Stimulated activated CD4-positive, alpha-beta T cell treated with anti-CD3 and anti-CD28 coated beads, Interleukin-12 subunit alpha, Interleukin-12 subunit beta, amount 100 ng/mL, for 24 hours (primary cell): Measurements from ENCODE around the gene TMEM9.
"Not testable (repeated sequence)": the region's sequence is repeated elsewhere in the genome, so short reads cannot be mapped to it uniquely, and the experiment has no call there.

Experiments used
- DNase-seq, 2 experiments: peaks; one replicate each; pipeline ENCODE4 v3.0.0-alpha.2; 2020; ENCODE audit warnings: low read depth in 2 of 2

TMEM9 gene

DNA sequence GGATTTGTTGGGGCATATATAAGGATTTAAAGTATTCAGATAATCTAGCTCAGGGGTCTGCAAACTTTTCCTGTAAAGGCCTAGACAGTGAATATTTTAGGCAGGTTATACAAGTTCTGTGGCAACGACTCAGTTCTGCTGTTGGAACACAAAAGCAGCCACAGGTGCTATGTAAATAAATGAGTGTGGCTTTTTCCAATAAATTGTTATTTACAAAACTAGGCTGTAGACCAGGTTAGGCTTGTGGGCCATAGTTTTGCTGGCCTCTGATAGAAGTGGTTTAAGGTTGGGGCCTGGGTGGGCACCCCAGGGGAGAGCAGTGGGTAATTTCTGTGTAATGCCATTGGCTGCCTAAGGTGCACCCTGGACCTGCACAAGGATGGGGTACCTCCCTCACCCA, 19.5 kb upstream of the TMEM9 start:
- no peak for DNase-seq

GRCh38 chr1:201172999-201173610, 18.8 kb upstream of the TMEM9 start:
- DNase-seq: no peak

DNA sequence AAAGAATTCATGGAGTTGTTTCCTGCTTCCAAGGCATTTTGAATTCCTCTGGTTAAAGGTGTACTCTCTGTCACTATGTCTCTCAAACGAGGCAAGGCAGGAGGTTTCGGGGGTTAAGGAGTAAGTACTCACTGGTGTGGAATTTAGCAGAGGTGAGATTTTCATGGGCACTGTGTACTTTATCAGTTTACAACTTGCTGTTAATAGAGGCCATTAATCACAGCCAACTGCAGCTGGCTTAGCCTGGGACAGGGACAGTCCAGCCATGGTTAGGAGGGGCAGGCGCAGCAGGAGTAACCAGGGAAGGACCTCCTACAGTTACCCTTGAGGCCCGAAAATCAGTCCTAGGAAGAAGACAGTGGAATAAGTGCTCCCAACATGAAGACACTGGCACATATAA, 18.1 kb upstream of the TMEM9 start:
- DNase-seq: no peak

DNA sequence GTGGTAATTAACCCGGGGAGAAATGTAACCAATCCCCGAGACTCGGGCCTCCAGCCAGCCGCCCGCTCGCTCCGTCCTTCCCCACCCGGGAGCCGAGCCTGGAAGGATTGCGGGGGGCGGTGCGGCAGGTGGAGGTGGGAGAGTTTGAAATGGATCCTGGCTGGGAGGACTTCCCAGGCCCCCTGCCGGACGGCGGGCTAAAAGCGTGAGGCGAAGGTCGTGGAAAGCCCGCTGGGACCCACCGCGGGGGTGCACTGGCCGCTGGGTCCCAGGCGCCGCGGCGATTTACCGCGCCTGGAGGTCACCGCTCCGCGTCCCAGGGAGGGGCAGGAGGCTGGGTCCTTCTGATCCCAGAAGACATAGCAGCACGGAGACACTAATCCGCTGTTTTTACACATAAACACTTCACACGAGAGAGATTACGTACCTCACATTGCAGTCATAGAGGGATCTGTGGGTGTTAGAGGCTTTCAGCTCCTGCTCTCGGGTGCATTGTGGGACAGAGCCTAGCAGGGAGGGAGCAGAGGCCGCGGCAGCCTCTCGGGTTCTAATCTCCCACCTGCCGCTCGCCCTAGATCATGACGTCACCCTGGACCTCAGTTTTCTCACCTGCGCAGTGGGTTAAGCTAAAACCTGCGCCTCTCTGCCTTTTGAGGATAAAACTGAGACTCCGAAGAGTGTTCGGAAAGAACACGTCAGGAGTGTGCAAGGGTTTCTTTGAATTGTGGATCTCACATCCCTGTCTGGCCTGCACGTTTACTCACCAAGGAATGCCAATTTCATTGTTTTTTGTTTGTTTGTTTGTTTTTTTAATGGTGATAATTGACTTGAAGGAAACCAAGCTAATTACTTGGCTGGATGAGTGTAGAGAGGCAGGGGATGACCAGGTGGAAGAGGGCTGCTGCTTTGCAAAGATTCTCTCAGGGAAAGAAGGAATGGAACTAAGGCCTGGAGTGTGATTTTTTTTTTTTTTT, 17.1 kb upstream of the TMEM9 start:
- peak; percentile 30 to 47 for DNase-seq

- DNase-seq: peak; percentile 50 to 80
Measured at GRCh38 chr1:201170533-201171062, 16.3 kb upstream of the TMEM9 start.

DNA sequence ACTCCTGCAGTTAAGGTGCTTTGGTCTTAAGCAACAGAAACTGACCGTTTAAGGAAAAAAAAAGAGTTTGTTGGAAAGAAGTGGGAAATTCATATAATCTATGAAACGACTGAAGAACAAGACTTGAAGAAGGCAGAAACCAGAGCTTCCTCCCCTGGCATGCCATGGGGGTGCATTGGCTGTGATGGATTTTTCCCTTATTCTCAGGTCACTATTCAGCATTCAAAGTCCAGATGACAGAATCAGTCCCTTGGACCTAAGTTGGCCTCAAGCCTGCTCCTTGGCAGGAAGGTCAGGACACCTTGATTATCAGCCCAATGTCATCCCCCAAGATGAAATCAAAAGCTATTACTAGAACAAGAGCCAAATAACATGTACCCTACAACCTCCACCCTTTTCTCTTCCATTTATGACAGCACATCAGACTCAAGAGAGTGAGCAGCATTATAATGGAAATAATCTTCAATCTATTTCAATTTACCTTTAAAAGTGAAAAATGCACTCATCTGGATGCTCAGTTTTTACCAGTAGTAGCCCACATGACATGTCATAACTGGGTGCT, 15.8 kb upstream of the TMEM9 start:
- DNase-seq: no peak

DNA sequence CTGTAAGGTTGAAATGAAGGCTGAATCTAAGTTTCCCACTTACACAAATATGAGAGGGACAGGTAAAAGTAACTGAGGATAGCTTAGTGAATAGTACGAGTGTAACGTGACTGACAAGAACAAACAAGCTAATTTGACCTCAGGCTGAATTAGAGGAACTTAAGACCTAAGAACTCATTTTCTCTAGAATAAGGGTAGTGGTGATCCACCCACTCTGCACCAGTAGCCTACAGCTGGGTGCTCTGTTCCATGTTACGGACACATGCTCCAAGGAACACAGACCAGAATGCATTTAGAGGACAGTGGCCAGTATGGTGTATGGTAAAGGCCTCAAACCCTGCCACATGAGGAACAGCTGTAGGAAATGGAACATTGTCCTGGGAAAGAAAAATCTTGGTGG, 14.9 kb upstream of the TMEM9 start:
- no peak for DNase-seq

DNA sequence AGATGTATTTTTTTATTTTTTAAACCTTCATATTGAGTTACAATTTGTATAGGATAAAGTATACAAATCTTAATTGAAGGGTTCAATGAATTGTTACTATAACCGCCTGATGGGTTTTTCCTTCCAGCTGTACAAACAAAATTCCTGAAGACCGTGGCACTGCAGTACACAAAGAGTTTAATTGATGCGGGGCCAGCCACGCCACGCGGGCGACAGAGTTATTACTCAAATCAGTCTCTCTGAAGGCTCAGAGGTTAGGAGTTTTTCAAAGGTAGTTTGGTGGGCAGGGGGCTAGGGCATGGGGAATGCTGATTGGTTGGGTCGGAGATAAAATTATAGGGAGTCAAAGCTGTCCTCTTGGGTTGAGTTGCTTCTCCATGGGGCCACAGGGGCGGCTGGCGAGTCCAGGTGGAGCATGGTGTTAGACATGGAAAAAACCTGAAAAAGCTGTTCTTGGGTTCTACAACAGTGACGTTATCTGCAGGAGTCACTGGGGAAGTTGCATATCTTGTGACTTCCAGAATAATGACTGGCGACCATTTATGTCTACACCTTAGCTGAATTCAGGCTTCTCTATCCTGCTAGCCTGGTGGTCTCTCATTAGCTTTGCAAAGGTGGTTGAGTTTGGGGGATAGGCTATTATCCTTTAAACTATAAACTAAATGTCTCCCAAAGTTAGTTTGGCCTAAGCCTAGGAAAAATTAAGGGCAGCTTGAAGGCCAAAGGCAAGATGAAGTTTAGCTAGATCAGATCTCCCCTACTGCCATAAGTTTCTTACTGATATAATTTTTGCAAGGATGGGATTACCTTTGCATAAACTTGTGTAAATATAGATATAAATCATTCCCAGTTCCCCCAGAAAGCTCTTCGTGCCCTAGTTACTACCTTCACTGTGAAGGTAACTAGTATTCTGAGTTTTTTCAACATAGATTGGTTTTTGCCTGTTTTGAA, 13.0 kb upstream of the TMEM9 start:
- no peak for DNase-seq

DNA sequence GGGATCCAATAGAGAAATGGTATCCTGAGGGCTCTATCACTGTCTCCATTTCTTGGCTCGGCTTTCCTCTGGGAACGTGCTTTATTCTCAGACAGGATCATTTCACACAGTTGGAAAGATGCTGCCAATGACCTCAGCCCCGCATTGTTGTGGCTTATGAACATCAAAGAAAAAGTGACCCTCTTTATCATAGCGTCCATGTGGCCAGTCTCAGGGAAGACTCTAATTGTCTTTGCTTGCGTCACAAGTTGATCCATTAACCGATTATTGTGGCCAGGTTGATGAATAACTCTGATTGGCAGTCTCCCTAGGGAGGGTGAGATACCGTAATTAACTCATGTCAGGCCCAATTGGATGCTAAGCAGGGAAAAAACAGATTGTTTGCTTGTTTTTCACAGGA, 10.4 kb upstream of the TMEM9 start:
- no peak for DNase-seq

- DNase-seq: no peak
Measured at GRCh38 chr1:201163707-201164106, 9.4 kb upstream of the TMEM9 start.

GRCh38 chr1:201163036-201163435, 8.8 kb upstream of the TMEM9 start:
- not testable (repeated sequence) for DNase-seq

DNA sequence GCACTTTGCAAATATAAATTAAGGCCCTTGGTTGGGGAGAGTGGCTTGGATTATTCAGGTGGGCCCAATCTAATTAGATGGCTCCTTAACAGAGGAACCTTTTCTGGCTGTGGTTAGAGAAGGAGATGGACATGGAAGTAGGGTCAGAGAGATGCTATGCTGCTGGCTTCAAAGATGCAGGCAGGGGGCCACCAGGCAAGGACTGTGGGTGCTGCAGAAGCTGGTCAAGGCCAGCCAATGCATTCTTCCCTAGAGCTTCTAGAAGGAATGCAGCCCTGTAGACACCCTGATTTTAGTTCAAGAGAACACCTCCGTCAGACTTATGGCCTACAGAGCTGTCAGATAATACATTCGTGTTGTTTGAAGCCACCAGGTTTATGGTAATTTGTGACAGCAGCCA, 3.7 kb upstream of the TMEM9 start:
- DNase-seq: no peak

GRCh38 chr1:201156819-201157218, 2.5 kb upstream of the TMEM9 start:
- no peak for DNase-seq

DNA sequence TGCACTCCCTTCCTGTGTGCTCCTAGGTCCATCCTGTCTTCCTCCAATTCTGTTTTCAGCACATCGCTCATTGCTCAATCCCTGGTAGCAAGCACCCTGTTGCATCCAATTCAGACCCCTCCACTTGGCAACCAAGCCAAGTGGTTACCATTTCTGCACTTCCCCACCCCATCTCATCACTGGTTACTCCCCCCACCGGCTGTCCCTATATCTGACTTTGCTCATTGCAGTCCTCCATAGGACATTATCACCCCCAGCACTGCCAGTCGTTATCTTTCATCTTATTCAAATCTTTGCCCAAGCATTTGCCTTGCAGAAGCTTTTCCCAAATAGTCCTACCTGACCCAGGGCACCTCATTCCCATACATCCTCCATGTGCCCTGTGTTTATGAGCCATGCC, 2.1 kb upstream of the TMEM9 start:
- no peak for DNase-seq

DNA sequence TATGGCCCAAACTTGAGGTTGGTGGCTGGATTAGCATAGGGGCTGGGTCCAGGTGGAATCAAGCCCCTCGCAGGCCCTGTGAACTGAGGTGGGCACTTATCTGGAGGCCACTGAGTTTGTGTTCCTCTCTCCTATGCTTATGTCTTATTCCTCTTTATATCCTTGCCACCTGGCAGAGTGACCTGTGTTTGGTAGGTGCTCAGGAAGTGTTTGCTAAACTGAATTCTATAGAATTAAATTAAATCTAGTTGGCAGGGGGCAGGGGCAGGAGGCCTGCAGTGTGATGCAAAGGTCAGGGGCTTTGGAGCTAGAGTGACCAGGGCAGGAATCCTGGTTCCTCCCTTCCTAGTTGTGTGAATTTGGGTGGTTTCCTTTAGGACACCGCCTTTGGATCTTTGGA, 1.1 kb upstream of the TMEM9 start:
- no peak for DNase-seq

- peak in 1 of 2 experiments; percentile 9 for DNase-seq
Measured at GRCh38 chr1:201153474-201154388, 543 bp downstream of the TMEM9 start.

GRCh38 chr1:201149400-201149799, 4.9 kb downstream of the TMEM9 start:
- no peak for DNase-seq

DNA sequence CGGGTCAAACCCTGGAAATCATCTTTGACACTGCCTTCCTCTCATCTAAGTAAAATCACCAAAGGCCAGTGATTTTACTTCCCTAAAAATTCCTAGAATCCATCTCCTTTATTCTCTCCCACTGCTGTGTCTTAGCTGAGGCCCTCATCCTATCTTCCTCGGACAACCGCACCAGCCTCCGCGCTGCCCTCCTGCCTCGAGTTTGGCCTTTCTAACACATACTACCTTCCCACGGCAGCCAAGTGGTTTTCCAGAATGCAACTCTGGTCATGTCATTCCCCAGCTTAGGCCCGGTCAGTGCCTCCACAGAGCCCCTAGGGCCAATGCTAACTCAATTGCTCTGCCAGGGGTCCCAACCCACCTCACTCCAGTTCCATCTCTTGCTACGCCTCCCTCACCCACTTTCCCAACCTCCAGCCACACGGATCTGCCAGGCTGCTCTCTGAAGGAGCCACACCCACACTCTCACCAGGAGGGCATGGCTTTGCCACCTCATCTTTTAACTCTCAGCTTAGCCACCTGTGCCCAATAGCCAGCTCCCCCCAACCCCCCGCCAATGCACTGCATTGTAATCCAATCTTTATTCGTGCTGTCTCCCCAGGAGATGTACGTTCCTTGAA, 6.8 kb downstream of the TMEM9 start:
- no peak for DNase-seq

GRCh38 chr1:201146626-201147390, 7.5 kb downstream of the TMEM9 start:
- DNase-seq: no peak
